Activated CD4-positive, alpha-beta T cell treated with anti-CD3 and anti-CD28 coated beads, Interleukin-2, Interleukin-4, amounts not matched to agents 100 ng/mL and 50 ng/mL, durations not matched to agents 16 hours and 8 hours (primary cell): ENCODE results near the gene ZNF761.
A peak's percentile ranks its signal among the peaks of the same experiment; 100 is the strongest.
"Not testable (repeated sequence)": the region's sequence is repeated elsewhere in the genome, so short reads cannot be mapped to it uniquely, and the experiment has no call there.

Source experiments
- DNase-seq: peaks from one replicate; pipeline ENCODE4 v3.0.0-alpha.2; 2020; ENCODE audit warnings: low spot score

The ZNF761 gene

DNA sequence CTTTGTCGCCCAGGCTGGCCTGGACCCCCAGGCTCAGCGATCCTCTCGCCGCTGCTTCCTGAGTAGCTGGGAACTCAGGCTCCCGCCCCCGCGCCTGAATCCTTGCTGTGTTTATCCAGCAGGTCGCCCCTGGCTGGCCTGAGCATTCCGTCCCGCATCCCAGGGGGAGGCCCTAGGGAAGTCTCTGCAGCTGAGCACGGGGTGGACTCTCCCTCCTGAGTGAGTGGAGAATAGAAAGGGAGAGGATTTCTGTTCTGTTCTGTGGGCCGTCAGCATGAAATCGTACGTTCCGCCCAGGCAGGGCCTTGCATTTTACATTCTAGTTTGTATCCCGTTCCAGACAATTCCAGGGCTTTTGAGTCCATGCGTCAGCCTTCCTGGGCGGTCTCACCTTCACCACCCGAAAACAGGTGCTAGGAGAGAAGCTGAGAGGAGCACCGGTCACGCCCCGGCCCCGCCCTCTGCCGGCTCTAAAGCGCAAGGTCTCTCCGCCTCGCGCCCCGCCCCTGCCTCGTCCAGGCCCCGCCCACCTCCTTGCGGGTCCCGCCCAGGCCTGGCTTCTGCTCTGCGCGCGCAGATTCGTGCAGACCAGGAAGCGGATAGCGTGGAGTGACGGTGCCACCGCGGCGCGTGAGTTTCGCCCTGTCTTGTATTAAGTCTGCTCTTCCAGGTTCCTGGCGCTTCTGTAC lies at the start of gene ZNF761:
Gene ZNF761 (plus strand): TSS at position 586 of the 689 bp plus-strand sequence. CDS start 15,285 bp downstream, outside the sequence.
- peak; percentile 94 for DNase-seq

DNA sequence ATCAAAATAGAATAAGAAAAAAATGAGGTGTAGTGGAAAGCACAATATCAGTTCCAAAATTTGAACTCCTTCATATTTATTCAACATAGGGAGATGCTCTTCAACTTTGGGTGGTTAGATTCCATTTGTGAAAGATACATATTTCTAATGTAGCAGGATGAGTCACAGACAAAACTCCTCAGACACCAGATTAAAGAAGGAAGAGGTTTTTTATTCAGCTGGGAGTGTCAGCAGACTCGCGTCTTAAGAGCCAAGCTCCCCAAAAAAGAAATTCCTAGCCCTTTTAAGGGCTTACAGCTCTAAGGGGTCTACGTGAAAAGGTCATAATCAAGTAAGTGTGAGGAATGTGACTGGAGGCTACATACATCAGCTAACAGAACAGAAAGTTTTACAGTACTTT lies 43.6 kb upstream of the ZNF761 start:
- no peak for DNase-seq

DNA sequence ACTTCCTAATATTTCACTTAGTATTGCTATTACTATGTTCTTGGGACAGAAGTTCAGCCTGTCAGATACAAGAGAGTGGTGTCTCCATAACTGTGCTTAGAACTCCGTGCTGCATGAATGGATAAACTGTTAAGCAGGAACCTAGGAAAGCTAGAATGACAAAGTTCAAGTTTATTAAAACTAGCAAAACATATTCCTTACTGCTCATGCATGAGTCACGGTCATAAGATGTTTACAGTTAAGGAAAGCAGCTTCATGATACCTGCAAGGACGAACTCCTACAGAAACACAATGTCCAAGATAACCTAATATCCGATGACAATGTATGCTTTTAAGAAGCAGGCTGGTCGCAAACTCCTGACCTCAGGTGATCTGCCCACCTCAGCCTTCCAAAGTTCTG lies 42.9 kb upstream of the ZNF761 start:
- no peak for DNase-seq

DNA sequence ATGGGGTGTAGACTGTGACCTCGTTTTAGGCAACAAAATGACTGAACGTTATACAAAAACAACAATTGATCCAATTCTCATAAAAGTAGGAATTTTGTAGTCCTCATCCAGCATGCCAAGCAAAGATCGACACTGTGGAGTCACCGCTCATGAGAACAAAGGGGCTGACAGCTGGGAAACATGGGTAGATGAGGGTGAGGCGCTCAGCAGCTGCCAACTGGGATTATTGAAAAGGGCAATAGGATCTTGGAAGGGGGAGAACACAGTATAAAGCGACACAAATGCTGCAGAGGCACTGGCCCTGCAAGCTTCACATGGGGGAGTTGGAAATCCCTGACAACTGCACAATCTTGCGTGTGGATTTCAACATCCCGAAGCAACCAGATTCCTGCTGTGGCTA lies 42.2 kb upstream of the ZNF761 start:
- no peak for DNase-seq

DNA sequence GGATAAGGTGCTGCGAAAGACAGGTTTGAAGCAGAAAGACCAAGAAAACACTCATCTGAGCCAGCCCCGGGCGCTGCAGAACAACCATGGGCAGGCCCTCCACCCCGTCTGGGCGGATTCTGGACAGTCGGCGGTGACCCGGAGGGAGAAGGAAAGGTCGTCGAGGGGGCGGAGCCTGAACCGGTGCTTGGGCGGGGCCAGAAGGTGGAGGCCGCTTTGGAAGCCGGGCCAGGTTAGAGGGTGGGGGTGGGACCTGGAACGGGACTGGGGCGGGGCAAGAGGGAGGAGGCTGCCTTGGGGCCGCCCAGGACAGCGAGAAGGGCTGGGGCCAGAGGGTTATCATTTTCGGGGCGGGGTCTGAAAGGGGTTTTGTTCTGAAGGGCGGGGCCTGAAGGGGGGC lies 41.8 kb upstream of the ZNF761 start:
- DNase-seq = no peak

DNA sequence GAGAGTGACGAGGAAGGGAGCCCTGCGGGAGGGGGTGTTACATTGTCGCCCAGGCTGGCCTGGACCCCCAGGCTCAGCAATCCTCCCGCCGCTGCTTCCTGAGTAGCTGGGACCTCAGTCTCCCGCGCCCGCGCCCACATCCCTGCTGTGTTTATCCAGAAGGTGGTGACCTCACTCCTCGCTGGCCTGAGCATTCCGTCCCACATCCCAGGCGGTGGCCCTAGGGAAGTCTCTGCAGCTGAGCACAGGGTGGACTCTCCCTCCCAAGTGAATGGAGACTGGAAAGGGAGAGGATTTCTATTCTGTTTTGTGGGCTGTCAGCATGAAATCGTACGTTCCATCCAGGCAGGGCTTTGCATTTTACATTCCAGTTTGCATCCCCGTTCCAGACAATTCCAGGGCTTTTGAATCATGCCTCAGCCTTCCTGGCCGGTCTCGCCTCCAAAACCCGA lies 37.2 kb upstream of the ZNF761 start:
- DNase-seq = no peak

DNA sequence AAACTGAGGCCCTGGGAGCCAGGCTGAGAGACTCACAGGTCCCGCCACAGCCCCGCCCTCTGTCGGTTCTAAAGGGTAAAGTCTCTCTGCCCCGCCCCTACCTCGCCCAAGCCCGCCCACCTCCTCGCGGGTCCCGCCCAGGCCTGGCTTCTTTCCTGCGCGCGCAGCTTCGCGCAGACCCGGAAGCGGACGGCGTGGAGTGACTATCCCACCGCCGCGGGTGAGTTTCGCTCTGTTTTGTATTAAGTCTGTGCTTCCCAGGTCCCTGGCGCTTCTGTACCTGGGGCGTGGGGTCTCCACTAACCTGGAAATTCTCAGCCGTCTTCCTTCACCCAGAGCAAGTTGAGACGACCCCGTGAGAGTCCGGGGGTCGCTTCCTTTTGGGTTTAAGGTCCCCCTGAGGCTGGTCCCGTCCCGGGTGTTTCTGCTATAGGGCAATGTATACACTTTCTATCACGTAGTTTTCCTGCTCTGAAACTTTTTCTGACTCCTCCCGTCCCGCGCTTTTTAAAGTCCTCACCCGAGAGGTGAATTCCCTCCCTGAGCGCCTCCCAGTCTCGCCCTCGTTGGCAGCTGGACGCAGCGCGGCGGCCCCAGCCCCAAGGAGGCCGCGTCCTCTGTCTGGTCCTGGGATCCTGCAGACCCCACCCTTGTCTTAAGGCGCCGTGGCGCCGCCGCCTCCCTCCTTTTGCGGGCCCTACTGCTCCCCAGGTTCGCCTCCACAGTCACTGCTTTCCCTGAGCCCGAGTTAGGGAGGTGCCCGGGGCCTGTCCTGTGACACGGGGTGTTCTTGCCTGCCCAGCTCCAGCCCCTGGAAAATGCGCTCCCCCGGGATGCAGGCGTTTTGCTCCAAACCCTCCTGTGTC lies 36.6 kb upstream of the ZNF761 start, which contains the start of gene ZNF765:
Gene ZNF765 (plus strand): TSS at position 176 of the 866 bp plus-strand sequence. CDS start 2,867 bp downstream, outside the sequence.
- DNase-seq = peak; percentile 93

DNA sequence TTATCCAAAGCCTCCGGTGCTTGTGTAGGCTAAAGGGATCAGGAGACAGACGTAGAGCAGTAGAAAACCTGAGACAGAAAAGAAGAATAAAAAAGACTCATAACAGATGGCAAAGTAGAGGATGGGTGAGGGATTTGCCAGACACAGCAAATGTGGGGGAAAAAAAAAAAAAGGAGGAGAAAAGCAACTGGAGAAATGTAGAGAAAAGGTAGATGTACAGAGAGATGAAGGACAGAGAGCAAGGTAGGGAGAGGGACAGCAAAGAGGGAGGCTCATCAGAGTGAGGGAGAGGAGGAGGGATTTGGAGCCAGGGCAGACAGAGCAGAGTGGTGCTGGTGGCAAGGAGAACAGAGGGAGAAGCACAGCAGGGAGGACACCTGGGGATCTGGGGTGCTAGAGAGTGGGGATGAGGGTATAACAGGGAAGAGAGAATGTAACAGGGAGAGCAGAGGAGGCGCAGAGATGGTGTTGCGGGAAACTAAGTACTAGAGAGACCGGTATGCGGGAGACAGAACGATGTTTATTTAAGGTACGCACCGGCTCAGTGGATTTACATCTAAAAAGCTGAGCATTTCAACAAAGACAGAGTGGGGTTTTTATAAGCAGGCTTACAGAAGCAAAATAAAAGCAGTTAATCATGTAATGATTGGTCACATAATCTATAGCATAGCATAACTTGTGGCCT lies 35.8 kb upstream of the ZNF761 start:
- DNase-seq = not testable (repeated sequence)

DNA sequence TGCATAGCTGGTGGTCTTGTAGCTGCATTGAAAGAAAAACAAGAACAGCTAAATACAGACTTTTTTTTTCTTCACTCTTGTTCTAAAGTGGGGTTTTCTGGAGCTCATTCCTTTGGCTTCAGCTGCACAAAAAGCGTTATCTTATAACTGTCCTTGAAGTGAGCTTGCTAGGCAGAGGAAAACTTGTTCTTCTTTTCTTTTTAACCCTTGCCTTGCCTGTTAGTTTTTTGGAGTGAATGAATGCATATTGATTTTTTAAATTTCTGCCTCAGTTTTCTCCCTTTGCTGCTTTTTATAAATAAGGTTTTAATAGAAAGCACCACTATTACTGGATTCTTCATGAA lies 35.3 kb upstream of the ZNF761 start:
- no peak for DNase-seq

DNA sequence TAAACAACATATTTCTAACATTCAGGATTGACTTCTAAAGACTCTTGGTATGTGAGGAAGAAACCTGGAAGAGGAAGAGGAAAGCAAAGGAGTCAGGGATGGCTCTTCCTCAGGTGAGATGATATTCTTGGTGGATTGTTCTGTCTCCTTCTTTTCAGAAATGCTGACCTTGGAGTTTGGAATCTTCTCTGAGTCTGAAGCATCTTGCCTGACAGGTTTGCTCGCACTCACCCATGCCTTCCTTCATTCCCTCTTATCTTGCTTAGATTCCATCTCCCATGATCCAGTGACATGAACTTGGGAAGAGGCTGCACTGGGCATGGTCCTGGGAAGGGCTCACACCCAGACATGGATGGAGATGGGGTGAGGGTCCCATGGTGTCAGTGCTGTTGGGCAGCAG lies 33.9 kb upstream of the ZNF761 start:
- DNase-seq = not testable (repeated sequence)

DNA sequence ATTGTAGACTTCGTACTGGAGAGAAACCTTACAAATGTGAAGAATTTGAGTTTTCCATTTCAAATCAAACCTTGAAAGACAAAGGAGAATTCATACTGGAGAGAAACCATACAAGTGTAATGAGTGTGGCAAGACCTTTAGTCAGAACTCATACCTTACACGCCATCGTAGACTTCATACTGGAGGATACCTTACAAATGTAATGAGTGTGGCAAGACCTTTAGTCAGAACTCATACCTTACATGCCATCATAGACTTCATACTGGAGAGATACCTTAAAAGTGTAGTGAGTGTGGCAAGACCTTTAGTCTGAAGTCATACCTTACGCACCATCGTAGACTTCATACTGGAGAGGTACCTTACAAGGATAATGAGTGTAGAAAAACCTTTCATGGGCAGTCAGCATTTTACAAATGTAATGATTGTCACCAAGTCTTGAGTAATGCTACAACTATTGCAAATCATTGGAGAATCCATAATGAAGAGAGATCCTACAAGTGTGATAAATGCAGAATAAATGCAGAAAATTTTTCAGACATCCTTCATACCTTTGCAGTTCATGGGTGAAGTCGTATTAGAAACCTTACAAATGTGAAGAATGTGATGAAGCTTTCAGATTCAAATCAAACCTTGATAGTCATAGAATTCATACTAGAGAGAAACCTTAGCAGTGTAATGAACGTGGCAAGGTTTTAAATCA lies 22.1 kb upstream of the ZNF761 start:
- no peak for DNase-seq

DNA sequence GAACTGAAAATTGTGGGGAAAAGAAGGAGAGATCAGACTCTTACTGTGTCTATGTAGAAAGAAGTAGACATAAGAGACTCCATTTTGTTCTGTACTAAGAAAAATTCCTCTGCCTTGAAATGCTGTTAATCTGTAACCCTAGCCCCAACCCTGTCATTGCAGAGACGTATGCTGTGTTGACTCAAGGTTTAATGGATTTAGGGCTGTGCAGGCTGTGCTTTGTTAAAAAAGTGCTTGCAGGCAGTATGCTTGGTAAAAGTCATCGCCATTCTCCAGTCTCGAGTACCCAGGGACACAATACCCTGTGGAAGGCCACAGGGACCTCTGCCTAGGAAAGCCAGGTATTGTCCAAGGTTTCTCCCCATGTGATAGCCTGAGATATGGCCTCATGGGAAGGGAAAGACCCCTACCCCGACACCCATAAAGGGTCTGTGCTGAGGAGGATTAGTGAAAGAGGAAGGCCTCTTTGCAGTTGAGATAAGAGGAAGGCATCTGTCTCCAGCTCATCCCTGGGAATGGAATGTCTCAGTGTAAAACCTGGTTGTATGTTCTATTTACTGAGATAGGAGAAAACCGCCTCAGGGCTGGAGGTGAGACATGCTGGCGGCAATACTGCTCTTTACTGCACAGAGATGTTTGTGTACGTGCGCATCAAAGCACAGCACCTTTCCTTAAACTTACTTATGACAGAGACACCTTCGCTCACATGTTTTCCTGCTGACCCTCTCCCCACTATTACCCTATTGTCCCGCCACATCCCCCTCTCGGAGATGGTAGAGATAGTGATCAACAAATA lies 11.1 kb upstream of the ZNF761 start:
- DNase-seq = not testable (repeated sequence)

DNA sequence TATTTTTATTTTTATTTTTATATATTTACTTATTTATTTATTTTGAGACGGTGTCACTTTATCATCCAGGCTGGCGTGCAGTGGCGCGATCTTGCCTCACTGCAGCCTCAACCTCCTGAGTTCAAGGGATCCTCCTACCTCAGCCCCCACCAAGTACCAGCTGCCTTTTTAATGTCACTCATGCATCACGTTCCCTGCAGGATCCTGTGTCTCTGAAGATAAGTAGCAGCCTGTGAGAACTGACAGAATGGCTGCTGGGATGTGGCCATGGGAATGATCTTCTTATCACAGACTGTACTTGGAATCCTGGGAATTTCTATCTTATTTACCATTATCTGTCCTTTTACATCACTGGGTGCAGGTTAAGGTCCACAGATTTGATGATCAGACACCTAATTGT lies 9.2 kb upstream of the ZNF761 start:
- no peak for DNase-seq

DNA sequence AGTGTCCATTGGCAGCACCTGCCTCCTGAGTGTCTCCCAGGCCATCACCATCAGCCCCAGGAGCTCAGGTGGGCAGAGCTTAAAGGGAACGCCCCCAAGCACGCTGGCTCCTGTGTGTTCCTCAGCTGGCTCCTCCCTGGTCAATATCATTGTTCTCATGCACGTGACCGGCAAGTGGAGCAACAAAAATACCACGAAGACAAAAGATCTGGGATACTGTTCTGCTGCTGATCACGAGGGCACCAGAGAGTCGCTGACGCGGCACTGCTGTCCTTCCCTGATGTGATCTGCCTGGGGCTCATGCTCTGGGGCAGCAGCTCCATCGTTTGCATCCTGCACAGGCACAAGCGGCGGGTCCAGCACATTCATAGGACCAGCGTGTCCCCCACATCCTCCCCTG lies 8.7 kb upstream of the ZNF761 start:
- not testable (repeated sequence) for DNase-seq

DNA sequence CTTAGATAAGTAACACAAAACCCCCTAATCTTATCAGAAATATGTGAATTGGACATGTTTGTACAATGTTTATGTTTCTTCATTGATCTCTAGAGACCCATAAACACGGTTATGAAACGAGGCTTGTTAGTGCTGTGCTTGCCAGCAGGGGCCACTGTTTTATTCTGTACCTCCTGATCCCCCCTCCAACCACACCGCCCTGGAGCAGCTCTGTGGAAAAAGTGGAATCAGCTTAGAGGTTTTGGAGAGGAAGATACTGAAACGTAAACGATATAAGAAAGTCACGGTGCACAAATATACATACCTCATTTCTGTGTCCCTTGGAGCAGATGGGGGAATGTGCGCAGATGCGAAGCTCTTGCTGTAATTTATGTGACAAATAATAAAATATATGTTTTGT lies 8.1 kb upstream of the ZNF761 start:
- not testable (repeated sequence) for DNase-seq

DNA sequence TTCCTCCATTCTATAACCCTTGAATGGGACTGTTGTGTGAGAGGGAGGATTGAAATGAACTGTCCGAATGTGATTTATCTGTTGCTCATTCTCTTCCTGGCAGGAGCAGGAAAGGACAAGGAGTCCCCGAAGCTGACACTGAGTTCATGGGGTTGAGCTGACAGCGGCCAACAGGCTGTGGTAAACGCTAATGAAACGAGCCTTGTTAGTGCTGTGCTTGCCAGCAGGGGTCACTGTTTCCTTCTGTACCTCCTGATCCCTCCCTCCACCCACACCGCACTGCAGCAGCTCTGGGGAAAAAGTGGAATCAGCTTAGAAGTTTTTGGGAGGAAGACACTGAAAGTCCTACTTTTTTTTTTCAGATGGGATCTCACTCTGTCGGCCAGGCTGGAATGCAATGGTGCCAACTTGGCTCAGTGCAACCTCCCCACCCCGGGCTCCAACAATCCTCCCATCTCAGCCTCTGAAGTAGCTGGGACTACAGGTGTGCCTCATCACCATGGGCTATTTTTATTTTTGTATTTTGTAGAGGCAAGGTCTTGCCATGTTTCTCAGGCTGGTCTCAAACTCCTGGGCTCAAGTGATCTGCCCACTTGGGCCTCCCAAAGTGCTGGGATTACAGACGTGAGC lies 6.7 kb upstream of the ZNF761 start:
- peak; percentile 47 for DNase-seq

DNA sequence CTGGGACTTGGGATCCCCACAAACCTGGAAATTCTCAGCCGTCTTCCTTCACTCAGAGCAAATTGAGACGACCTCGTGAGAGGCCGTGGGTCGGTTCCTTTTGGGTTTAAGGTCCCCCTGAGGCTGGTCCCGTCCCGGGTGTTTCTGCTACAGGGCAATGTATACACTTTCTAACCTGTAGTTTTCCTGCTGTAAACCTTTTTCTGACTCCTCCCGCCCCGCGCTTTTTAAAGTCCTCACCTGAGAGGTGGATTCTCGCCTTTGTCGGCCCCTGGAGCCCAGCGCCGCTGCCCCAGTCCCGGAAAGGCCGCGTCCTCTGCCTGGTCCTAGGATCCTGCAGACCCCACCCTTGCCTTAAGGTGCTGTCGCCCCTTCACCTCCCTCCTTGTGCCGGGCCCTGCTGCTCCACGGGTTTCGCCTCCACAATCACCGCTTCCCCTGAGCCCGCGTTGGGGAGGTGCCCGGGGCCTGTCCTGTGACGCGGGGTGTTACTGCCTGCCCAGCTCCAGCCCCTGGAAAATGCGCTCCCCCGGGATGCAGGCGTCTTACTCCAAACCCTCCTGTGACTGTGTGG lies 391 bp downstream of the ZNF761 start:
- DNase-seq = peak; percentile 4

DNA sequence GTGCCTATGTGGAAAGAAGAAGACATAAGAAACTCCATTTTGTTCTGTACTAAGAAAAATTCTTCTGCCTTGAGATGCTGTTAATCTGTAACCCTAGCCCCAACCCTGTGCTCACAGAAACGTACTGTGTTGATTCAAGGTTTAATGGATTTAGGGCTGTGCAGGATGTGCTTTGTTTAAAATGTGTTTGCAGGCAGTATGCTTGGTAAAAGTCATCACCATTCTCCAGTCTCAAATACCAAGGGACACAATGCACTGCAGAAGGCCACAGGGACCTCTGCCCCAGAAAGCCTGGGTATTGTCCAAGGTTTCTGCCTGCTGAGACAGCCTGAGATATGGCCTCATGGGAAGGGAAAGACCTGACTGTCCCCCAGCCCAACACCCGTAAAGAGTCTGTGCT lies 12.0 kb downstream of the ZNF761 start:
- not testable (repeated sequence) for DNase-seq

DNA sequence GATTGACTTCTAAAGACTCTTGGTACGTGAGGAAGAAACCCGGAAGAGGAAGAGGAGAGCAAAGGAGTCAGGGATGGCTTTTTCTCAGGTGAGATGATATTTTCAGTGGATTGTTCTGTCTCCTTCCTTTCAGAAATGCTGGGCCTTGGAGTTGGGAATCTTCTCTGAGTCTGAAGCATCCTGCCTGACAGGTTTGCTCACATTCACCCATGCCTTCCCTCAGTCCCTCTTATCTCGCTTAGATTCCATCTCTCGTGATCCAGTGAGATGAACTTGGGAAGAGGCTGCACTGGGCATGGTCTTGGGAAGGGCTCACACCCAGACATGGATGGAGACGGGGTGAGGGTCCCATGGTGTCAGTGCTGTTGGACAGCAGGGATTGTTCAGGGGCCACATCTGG lies 15.4 kb downstream of the ZNF761 start:
- not testable (repeated sequence) for DNase-seq

DNA sequence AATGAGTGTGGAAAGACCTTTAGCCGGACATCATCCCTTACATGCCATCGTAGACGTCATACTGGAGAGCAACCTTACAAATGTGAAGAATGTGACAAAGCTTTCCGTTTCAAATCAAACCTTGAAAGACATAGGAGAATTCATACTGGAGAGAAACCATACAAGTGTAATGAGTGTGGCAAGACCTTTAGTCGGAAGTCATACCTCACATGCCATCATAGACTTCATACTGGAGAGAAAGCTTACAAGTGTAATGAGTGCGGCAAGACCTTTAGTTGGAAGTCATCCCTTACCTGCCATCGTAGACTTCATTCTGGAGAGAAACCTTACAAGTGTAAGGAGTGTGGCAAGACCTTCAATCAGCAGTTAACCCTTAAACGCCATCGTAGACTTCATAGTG lies 24.0 kb downstream of the ZNF761 start:
- DNase-seq = no peak
